Pancreas (tissue), 10 donors: Measurements from ENCODE around the gene CEP72. TPM values are rescaled to one million over a fixed set of nuclear protein-coding genes. Genes with fewer than 3 reads are reported as not detected.

ENCODE experiments used
- ATAC-seq, 4 donors: fragments of 200-7000 bp; cut with Tn5 transposase; one replicate each; pipeline versions ENCODE4 v1.8.0 to v1.9.1; 2020; ENCODE audit warnings: mild to moderate bottlenecking in 4 of 4, moderate library complexity in 4 of 4
- DNase-seq, 6 donors: peaks; one replicate each; pipeline ENCODE4 v3.0.0-alpha.2; 2020
- FAIRE-seq: peaks from 2 replicates; lab custom pipeline; 2012; peaks lifted over from hg19 to GRCh38; lab: Jason Lieb, UNC
- H3K27ac ChIP-seq, 4 donors: fragments of 200-600 bp; sonication (generic); 1 replicate in 3 of 4; 2 replicates in 1 of 4; pipeline versions ENCODE4 v1.5.0 to v1.8.0; 2020
- H3K27me3 ChIP-seq, 4 donors: fragments of 200-600 bp; one replicate each; pipeline ENCODE4 v1.8.0; 2021
- H3K36me3 ChIP-seq, 3 donors: fragments of 200-600 bp; sonication (generic) in 1 of 3; one replicate each; pipeline versions ENCODE4 v1.5.0 to v1.8.0; 2020 to 2021
- H3K4me1 ChIP-seq, 3 donors: fragments of 200-600 bp; one replicate each; pipeline ENCODE4 v1.8.0; 2021
- H3K4me3 ChIP-seq, 4 donors: fragments of 200-600 bp; sonication (generic) in 2 of 4; one replicate each; pipeline versions ENCODE4 v1.5.0 to v1.8.0; 2020 to 2021
- H3K9me3 ChIP-seq, 4 donors: fragments of 200-600 bp; one replicate each; pipeline ENCODE4 v1.8.0; 2021
- WGBS, 2 donors: extraction: QIAGEN DNeasy Blood & Tissue Kit; methylation state at CpG; one replicate each; pipeline ENCODE4 v1.1.7; 2013; 5-methylcytosine and 5-hydroxymethylcytosine counted together
- intact Hi-C, 3 donors: fragments of 100-400 bp; cut with DNase I; formaldehyde crosslinking; loops; one replicate each; pipeline versions ENCODE4 v1.11.1 to v1.14.2; 2022
- polyA plus RNA-seq, 2 donors: library from polyadenylated mRNA; stranded (reverse); fragments of 200-250 nt; gene quantifications; one replicate each; pipeline ENCODE4 v1.2.3, GENCODE V29; 2013
- total RNA-seq, 6 donors: library from RNA; stranded (reverse); fragmentation: NEBNext Ultra II Directional in 4 of 6; extraction: Animal tissue kit (Norgen Biotek cat#: 25700) in 4 of 6; gene quantifications; one replicate each; pipeline versions ENCODE4 v1.2.1 to v1.2.4, GENCODE V29; 2021 to 2023
- TF ChIP-seq, protein P1 (sequence below), 4 donors: fragments of 200-600 bp; sonication (generic) in 3 of 4; IDR thresholded peaks; one replicate each; pipeline versions ENCODE4 v1.5.0 to v1.8.0; 2021; ENCODE audit warnings: antibody characterized with exemption in 4 of 4
- donor health status: healthy with polysubstance abuse.
- donor health status: DM: no; HTN: no; CAD: no; lungs with moderate emphysema.
- donor health status: DM: no; HTN: no; CAD: no.
- donor health status: control.
- donor health status: control.
- donor health status: Bipolar disorder and iron deficiency.
- donor health status: DM: yes; HTN: yes; CAD: no.
- donor health status: DM: no; HTN: no; CAD: no.
- donor health status: DM: no; HTN: no; CAD: no.
- donor health status: DM: yes; HTN: yes; CAD: no.

The CEP72 gene
- total and polyA plus RNA-seq, 8 donors, result 3.5 to 7.5 (median 4.6) TPM

DNA sequence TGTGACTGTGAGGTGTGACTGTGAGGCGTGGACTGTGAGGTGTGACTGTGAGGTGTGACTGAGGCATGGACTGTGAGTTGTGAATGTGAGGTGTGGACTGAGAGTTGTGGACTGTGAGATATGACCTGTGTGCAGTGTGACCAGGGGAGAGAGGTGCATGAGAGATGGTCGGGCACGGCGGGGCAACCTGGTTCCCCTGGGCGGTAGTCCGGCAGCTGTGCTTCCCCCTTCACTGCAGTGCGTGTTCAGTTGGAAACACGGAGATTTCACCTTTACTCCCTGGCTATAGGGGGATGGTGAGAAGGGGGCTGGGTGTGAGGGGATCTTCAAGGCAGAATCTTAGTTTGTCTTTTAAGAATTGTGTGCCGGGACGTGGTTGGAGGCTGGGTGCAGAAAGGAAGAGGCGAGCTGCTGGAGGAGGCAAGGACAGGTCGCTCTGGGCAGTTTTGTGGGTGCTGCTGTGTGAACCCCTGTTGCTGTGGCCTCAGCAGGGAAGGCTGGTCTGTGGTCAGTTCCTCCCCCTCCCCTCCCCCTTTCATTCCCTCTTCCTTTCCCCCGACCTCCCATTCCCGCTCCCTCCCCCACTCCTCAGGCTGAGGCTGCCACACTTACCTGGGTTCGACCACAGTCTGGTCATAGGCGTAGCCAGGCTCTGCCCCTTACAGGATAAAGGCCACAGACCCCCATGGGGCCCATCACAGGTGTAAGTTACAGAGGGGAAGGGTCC, 39.3 kb downstream of the CEP72 start:
- H3K9me3 ChIP-seq, result no peaks in the 10 kb centered on the region
- peaks cover 0 to 6% (median 0%) of the 10 kb centered on the region in 3 donors for H3K36me3 ChIP-seq
- FAIRE-seq (no peak), DNase-seq (no peak), ATAC-seq (no peak)
- no peak overlapping the region for H3K4me3 ChIP-seq
- intact Hi-C loops, result no loop called here
- TF ChIP-seq, protein P1, sequence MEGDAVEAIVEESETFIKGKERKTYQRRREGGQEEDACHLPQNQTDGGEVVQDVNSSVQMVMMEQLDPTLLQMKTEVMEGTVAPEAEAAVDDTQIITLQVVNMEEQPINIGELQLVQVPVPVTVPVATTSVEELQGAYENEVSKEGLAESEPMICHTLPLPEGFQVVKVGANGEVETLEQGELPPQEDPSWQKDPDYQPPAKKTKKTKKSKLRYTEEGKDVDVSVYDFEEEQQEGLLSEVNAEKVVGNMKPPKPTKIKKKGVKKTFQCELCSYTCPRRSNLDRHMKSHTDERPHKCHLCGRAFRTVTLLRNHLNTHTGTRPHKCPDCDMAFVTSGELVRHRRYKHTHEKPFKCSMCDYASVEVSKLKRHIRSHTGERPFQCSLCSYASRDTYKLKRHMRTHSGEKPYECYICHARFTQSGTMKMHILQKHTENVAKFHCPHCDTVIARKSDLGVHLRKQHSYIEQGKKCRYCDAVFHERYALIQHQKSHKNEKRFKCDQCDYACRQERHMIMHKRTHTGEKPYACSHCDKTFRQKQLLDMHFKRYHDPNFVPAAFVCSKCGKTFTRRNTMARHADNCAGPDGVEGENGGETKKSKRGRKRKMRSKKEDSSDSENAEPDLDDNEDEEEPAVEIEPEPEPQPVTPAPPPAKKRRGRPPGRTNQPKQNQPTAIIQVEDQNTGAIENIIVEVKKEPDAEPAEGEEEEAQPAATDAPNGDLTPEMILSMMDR (IDR thresholded peaks at IDR 0.05), result no peak
- no peaks in the 10 kb centered on the region for H3K27me3 ChIP-seq
- H3K27ac ChIP-seq, result no peak overlapping the region
- H3K4me1 ChIP-seq, result no peaks in the 10 kb centered on the region
- 91 to 93% methylated on average over 13 to 16 of the region's 16 CpGs for WGBS, 2 donors

DNA sequence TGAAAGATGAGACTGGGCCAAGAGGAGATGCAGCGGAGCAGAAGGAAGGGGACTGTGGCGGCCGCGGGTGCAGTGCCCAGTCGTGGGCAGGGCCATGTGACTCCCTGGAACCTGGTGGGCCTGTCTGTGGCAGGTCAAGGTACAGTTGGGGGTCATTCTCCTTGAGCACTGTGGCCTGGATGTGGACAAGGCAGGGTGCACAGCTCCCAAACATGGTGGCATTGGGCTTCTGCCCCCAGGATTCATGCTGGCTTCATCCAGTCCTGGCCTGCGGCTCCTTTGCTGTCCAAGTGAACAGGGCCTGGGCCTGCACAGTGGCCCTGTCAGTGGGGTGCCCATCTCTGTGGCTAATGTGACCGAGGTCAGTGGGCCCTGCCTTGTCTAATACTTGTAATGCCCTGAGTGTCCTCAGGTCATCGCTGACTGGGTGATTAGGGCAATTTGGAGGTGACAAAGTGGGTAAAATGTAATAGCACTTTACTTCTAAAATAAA, 39.9 kb downstream of the CEP72 start:
- WGBS, 2 donors, result 93% methylated on average over 8 of the region's 8 CpGs

GRCh38 chr5:652773-653350, 40.7 kb downstream of the CEP72 start:
- Histone ChIP-seq H3K36me3 (peaks cover 0 to 2% (median 0%) of the 10 kb centered on the region in 3 donors), H3K27ac (no peak overlapping the region), H3K4me3 (no peak overlapping the region), H3K27me3 (no peaks in the 10 kb centered on the region), H3K9me3 (no peaks in the 10 kb centered on the region), H3K4me1 (no peaks in the 10 kb centered on the region)
- TF ChIP-seq, protein P1 (IDR thresholded peaks at IDR 0.05), result no peak
- ATAC-seq (no peak), DNase-seq (no peak), FAIRE-seq (no peak)
- intact Hi-C loops, result no loop called here
- WGBS, 2 donors, result 85 to 89% methylated on average over 11 of the region's 11 CpGs

More for the DNA sequence above, 39.9 kb downstream of the CEP72 start:
- no peak overlapping the region for H3K27ac ChIP-seq
- no peak for FAIRE-seq
- TF ChIP-seq, protein P1 (IDR thresholded peaks at IDR 0.05), result no peak
- no peak overlapping the region for H3K4me3 ChIP-seq
- H3K36me3 ChIP-seq, result peaks cover 0 to 6% (median 0%) of the 10 kb centered on the region in 3 donors
- DNase-seq, result no peak
- no peaks in the 10 kb centered on the region for H3K27me3 ChIP-seq
- no peak for ATAC-seq
- H3K9me3 ChIP-seq, result no peaks in the 10 kb centered on the region
- intact Hi-C loops, result no loop called here
- no peaks in the 10 kb centered on the region for H3K4me1 ChIP-seq

GRCh38 chr5:654071-654778, 42.1 kb downstream of the CEP72 start:
- WGBS, 2 donors, result 85 to 87% methylated on average over 17 of the region's 17 CpGs
- Histone ChIP-seq H3K27me3 (no peaks in the 10 kb centered on the region), H3K27ac (no peak overlapping the region), H3K9me3 (no peaks in the 10 kb centered on the region), H3K36me3 (no peaks in the 10 kb centered on the region), H3K4me3 (no peak overlapping the region), H3K4me1 (no peaks in the 10 kb centered on the region)
- ATAC-seq (no peak), FAIRE-seq (no peak), DNase-seq (no peak)
- TF ChIP-seq, protein P1 (IDR thresholded peaks at IDR 0.05), result no peak
- intact Hi-C loops, result no loop called here
